Activated T-cell treated with anti-CD3 and anti-CD28 coated beads, Interleukin-2, amount 50 U/mL, for 4 hours (primary cell): Measurements from ENCODE around the gene BMP8A. TPM values are rescaled to one million over a fixed set of nuclear protein-coding genes. Genes with fewer than 3 reads are reported as not detected.
"Not testable (repeated sequence)": the region's sequence is repeated elsewhere in the genome, so short reads cannot be mapped to it uniquely, and the experiment has no call there.

ENCODE experiments used
- ATAC-seq, 2 donors: fragments of 200-7000 bp; cut with Tn5 transposase; one replicate each; pipeline ENCODE4 v1.10.0; 2021
- DNase-seq: peaks from one replicate; pipeline ENCODE4 v3.0.0-alpha.2; 2020
- H3K27me3 Mint-ChIP-seq: one replicate; pipeline ENCODE4 v1.8.0; 2021; ENCODE audit warnings: low read depth, mixed read lengths
- H3K36me3 Mint-ChIP-seq: one replicate; pipeline ENCODE4 v1.8.0; 2022; ENCODE audit warnings: mixed read lengths; ENCODE audit not compliant: insufficient read depth
- H3K4me1 Mint-ChIP-seq: one replicate; pipeline ENCODE4 v1.8.0; 2021; ENCODE audit warnings: low read depth, mixed read lengths
- H3K4me3 Mint-ChIP-seq: one replicate; pipeline ENCODE4 v1.8.0; 2021; ENCODE audit warnings: mild to moderate bottlenecking, moderate library complexity, mixed read lengths
- H3K9me3 Mint-ChIP-seq: one replicate; pipeline ENCODE4 v1.8.0; 2021; ENCODE audit warnings: mixed read lengths
- total RNA-seq, 3 donors: library from RNA; stranded (reverse); gene quantifications; one replicate each; pipeline ENCODE4 v1.2.1, GENCODE V29; 2021

Gene BMP8A
- total RNA-seq, 3 donors from 2014 or later, result 0.21 to 0.27 TPM; not detected in 1

GRCh38 chr1:39524171-39524570, 32.7 kb downstream of the BMP8A start:
- no peak overlapping the region for H3K4me3 Mint-ChIP-seq
- ATAC-seq, result no peak
- no peaks in the 10 kb centered on the region for H3K27me3 Mint-ChIP-seq

GRCh38 chr1:39524591-39525365, 33.3 kb downstream of the BMP8A start:
- Mint-ChIP-seq H3K9me3 (no peaks in the 10 kb centered on the region), H3K4me3 (no peak overlapping the region), H3K36me3 (peaks cover 14% of the 10 kb centered on the region), H3K27me3 (no peaks in the 10 kb centered on the region), H3K4me1 (peaks cover 4% of the 10 kb centered on the region)
- ATAC-seq, result no peak
- DNase-seq, result no peak

More at GRCh38 chr1:39524171-39524570, 32.7 kb downstream of the BMP8A start:
- Mint-ChIP-seq H3K36me3 (peaks cover 11% of the 10 kb centered on the region), H3K9me3 (no peaks in the 10 kb centered on the region), H3K4me1 (peaks cover 4% of the 10 kb centered on the region)
- no peak for DNase-seq

GRCh38 chr1:39525366-39526165, 34.1 kb downstream of the BMP8A start:
- Mint-ChIP-seq H3K4me1 (peaks cover 4% of the 10 kb centered on the region), H3K27me3 (no peaks in the 10 kb centered on the region), H3K9me3 (no peaks in the 10 kb centered on the region), H3K36me3 (peaks cover 15% of the 10 kb centered on the region), H3K4me3 (no peak overlapping the region)
- ATAC-seq (peak; percentile 71 to 76), DNase-seq (no peak)

- H3K9me3 Mint-ChIP-seq, result no peaks in the 10 kb centered on the region
- H3K4me3 Mint-ChIP-seq, result no peak overlapping the region
- H3K4me1 Mint-ChIP-seq, result peaks cover 4% of the 10 kb centered on the region
These were observed 35.2 kb downstream of the BMP8A start for GRCh38 chr1:39526466-39527189.

GRCh38 chr1:39527190-39527579, 35.7 kb downstream of the BMP8A start:
- H3K27me3 Mint-ChIP-seq, DNase-seq, H3K4me1 Mint-ChIP-seq, ATAC-seq, H3K4me3 Mint-ChIP-seq, H3K9me3 Mint-ChIP-seq: not testable (repeated sequence)
- H3K36me3 Mint-ChIP-seq, result peaks cover 22% of the 10 kb centered on the region

More at GRCh38 chr1:39526466-39527189, 35.2 kb downstream of the BMP8A start:
- Mint-ChIP-seq H3K36me3 (peaks cover 18% of the 10 kb centered on the region), H3K27me3 (no peaks in the 10 kb centered on the region)
- DNase-seq, result no peak
- no peak for ATAC-seq

GRCh38 chr1:39528082-39528481, 36.6 kb downstream of the BMP8A start:
- H3K4me1 Mint-ChIP-seq, result peaks cover 4% of the 10 kb centered on the region
- DNase-seq (no peak), ATAC-seq (no peak)
- H3K27me3 Mint-ChIP-seq, result no peaks in the 10 kb centered on the region
- H3K9me3 Mint-ChIP-seq, result no peaks in the 10 kb centered on the region
- H3K36me3 Mint-ChIP-seq, result peaks cover 25% of the 10 kb centered on the region
- H3K4me3 Mint-ChIP-seq, result no peak overlapping the region

- DNase-seq (no peak), ATAC-seq (no peak)
- H3K27me3 Mint-ChIP-seq, result no peaks in the 10 kb centered on the region
- peaks cover 22% of the 10 kb centered on the region for H3K36me3 Mint-ChIP-seq
- H3K9me3 Mint-ChIP-seq, result no peaks in the 10 kb centered on the region
- no peak overlapping the region for H3K4me3 Mint-ChIP-seq
- H3K4me1 Mint-ChIP-seq, result peaks cover 2% of the 10 kb centered on the region
These were observed 38.6 kb downstream of the BMP8A start for GRCh38 chr1:39529901-39530535.

GRCh38 chr1:39531526-39531925, 40.1 kb downstream of the BMP8A start:
- Mint-ChIP-seq H3K36me3 (peaks cover 27% of the 10 kb centered on the region), H3K4me1 (no peaks in the 10 kb centered on the region), H3K4me3 (no peak overlapping the region), H3K27me3 (no peaks in the 10 kb centered on the region), H3K9me3 (no peaks in the 10 kb centered on the region)
- DNase-seq, result no peak
- ATAC-seq, result no peak

GRCh38 chr1:39533442-39533841, 42.0 kb downstream of the BMP8A start:
- H3K9me3 Mint-ChIP-seq, result no peaks in the 10 kb centered on the region
- DNase-seq (no peak), ATAC-seq (no peak)
- no peaks in the 10 kb centered on the region for H3K4me1 Mint-ChIP-seq
- H3K4me3 Mint-ChIP-seq, result no peak overlapping the region
- no peaks in the 10 kb centered on the region for H3K27me3 Mint-ChIP-seq
- peaks cover 20% of the 10 kb centered on the region for H3K36me3 Mint-ChIP-seq

- no peaks in the 10 kb centered on the region for H3K9me3 Mint-ChIP-seq
- peaks cover 2% of the 10 kb centered on the region for H3K4me1 Mint-ChIP-seq
- peaks cover 25% of the 10 kb centered on the region for H3K36me3 Mint-ChIP-seq
- no peak for DNase-seq
- H3K4me3 Mint-ChIP-seq, result no peak overlapping the region
- no peaks in the 10 kb centered on the region for H3K27me3 Mint-ChIP-seq
- no peak for ATAC-seq
These were observed 47.3 kb downstream of the BMP8A start for GRCh38 chr1:39538531-39539251.

- H3K9me3 Mint-ChIP-seq, result no peaks in the 10 kb centered on the region
These were observed 47.9 kb downstream of the BMP8A start for GRCh38 chr1:39539252-39539790.

GRCh38 chr1:39540504-39541031, 49.1 kb downstream of the BMP8A start:
- no peak for DNase-seq
- H3K27me3 Mint-ChIP-seq, result no peaks in the 10 kb centered on the region
- peaks cover 27% of the 10 kb centered on the region for H3K36me3 Mint-ChIP-seq

More at GRCh38 chr1:39539252-39539790, 47.9 kb downstream of the BMP8A start:
- peaks cover 24% of the 10 kb centered on the region for H3K36me3 Mint-ChIP-seq
- ATAC-seq, result peak; percentile 73 to 80
- DNase-seq, result peak; percentile 17
- H3K27me3 Mint-ChIP-seq, result no peaks in the 10 kb centered on the region
- H3K4me3 Mint-ChIP-seq, result no peak overlapping the region
- peaks cover 2% of the 10 kb centered on the region for H3K4me1 Mint-ChIP-seq

GRCh38 chr1:39542924-39543323, 51.5 kb downstream of the BMP8A start:
- ATAC-seq (no peak), DNase-seq (no peak)
- peaks cover 2% of the 10 kb centered on the region for H3K4me1 Mint-ChIP-seq
- H3K4me3 Mint-ChIP-seq, result no peak overlapping the region
- H3K9me3 Mint-ChIP-seq, result no peaks in the 10 kb centered on the region
- H3K27me3 Mint-ChIP-seq, result no peaks in the 10 kb centered on the region
- H3K36me3 Mint-ChIP-seq, result peaks cover 37% of the 10 kb centered on the region

More at GRCh38 chr1:39540504-39541031, 49.1 kb downstream of the BMP8A start:
- Mint-ChIP-seq H3K4me1 (peaks cover 2% of the 10 kb centered on the region), H3K9me3 (no peaks in the 10 kb centered on the region), H3K4me3 (no peak overlapping the region)
- no peak for ATAC-seq
